Medulla oblongata (tissue), 1 donor: ENCODE results near the gene C20orf204.
"Not testable (repeated sequence)": the region's sequence is repeated elsewhere in the genome, so short reads cannot be mapped to it uniquely, and the experiment has no call there.

Experiments used
- DNase-seq: peaks from one replicate; pipeline ENCODE4 v3.0.0-alpha.2; 2015; ENCODE audit errors: extremely low spot score

C20orf204 gene, protein sequence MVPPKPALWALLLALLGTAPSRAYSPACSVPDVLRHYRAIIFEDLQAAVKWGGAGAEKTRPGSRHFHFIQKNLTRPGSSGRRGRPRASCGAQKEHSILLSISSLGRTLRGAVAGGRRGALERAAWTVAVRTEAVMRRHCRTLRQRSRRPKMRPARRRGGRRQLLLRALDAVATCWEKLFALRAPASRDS

DNA sequence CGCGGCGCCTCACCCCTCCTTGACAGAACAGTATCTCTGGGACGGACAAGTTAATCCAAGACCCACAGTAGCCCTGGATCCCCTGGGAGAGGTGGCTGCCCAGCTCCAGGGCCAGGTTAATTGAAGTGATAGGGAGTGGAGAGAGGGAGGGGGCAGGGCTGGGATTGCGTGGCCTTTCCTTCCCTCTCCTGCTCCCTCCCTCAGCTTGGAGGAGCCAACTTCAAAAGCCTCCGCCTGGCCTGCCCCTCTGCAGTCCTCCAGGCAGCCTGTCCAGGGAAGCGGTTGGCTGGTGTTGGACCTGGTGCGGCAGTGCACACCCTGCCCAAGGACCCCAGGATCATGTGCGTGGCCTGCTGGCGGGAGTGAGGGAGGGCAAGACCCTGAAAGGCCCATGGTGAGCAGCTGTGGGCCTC, at the start of gene C20orf204:
Gene C20orf204 (plus strand): TSS at position 250 of the 413 bp plus-strand sequence. CDS start 142 bp downstream, at position 392.
- no peak for DNase-seq

DNA sequence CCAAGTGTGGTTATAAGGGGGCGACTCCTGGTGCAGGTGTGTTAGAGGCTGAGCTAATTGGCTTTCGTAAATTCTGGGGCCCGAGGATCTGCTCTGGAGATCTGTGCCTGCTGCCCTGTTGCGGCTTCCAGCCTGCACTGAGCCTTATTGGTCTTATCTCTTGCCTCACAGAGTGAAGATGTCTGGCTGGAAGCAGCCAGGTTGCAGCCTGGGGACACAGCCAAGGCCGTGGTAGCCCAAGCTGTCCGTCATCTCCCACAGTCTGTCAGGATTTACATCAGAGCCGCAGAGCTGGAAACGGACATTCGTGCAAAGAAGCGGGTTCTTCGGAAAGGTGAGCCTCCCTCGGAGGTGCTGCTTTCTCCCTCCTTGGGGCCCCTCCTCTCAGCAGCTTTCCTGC, 35.1 kb upstream of the C20orf204 start:
- DNase-seq: no peak

DNA sequence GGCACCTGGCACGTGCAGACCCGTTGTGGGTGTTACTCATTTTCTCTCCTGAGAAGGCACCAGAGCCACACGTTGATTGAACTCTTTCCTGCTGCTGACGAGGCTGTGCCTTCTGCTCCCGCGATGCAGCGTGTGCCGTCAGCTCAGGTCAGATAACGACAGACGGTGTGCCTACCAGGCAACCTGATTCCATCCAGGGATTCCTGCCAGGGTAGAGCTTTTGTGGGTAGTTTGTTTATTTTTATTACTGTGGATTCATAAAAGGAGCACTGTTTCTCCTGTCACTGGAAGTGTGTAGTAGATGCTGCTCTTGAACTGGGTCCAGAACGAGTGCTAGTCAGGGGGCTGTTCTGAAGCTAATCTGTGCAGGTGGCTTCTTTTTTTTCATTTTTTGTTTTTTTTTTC, 34.4 kb upstream of the C20orf204 start:
- no peak for DNase-seq

DNA sequence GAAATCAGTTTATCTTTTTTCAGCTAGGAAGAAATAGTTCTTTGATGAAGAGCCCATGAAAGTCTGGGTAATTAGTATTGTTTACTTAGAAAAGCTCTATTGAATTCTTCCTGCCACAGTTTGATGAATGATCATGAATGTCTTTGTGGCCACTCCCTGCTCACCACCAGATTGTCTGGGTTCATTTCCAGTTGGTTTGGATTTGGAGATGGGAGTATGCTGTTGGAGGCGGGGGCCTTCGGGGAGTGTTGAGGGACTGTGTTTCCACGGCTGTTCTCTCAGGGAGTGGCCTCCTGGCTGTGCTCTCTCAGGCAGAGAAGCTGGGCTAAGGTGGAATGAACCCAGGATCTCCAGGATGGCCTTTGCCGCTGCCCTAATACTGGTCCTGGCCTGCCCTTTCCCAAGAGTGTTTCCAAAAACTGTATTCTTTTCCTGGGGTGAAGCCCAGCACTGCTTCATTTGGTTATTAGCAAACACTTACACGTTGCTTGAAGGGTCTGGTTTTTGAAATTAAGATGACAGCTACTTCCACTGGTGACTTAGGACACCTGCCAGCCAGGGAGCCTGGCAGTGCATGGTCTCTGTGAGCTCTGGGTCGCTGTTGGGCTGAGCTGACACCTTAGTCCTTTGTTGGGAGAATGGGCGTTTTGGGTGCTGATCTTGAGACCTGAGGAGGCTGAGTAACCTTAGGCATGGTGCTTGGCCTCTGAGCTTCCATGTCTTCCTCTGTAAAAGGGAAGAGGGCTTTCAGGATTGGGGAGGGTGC, 31.8 kb upstream of the C20orf204 start:
- no peak for DNase-seq

DNA sequence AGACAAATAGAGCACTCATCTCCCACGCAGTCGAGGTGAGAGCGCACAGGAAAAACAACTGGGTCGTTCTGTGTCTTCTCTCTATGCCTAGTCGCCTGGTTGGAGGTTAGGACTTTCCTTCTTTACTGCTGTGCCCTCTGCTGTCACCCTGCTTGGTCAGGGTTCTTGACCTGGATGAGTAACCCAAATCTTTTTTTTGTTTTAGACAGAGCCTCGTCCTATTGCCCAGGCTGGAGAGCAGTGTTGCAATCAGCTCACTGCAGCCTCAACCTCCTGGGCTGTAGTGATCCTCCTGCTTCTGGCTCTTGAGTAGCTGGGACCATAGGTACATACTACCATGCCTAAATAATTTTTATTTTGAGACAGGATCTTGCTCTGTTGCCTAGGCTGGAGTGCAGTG, 30.6 kb upstream of the C20orf204 start:
- no peak for DNase-seq

DNA sequence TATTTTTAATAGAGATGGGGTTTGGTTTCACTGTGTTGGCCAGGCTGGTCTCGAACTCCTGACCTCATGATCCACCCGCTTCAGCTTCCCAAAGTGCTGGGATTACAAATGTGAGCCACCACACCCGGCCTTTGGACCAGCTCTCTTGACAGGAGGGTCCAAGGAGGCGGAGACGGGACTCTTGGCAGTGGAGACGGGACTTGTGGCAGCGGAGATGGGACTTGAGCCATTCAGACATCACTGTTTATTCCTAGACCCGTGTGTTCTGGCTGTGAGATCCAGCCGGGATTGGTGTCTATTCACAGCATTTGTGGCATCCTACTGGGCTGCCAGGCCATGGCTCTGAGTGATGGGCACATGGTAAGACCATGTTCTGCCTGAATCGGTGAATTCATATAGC, 29.5 kb upstream of the C20orf204 start:
- DNase-seq: peak; percentile 56

DNA sequence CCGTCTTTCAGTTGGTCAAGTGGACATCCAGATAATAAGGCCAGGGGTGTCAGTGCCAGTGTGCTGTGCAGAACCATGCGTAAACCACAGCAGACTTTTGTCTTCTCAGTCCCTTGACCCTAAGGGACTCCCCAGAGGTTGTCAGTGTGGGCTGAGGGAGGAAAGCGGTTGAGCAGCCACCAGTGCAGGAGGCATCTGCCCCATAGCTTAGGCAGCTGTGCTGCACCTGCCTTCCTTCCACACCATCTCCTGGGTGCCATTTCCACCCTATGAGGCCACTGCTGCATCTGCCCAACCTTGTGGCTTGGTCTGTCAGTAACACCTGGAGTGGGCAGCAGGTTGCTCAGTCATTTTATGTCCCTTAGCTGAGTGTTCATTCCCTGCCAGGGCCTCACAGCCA, 29.1 kb upstream of the C20orf204 start:
- DNase-seq: no peak

DNA sequence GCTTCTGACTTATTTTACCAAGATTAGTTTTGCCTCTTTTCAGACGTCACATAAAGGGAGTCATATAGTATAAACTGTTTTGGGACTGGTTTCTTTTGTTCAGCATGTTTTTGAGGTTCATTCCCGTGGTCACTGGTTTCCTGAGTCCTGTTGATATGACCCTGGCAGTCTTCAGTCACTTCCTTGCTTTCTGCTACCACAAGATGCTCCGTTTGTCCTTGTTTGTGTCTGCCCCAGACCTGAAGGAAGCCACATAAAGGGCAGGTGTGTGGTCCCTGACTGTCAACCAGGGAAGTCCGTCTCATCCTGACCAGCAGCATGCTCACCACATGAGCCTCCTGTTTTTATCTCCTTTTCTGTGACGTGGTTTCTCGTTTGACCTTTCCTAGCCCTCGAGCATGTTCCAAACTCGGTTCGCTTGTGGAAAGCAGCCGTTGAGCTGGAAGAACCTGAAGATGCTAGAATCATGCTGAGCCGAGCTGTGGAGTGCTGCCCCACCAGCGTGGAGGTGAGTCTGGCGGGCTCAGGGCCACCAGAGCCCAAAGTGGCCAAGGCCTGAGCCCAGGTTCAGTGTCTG, 26.1 kb upstream of the C20orf204 start:
- DNase-seq: no peak

DNA sequence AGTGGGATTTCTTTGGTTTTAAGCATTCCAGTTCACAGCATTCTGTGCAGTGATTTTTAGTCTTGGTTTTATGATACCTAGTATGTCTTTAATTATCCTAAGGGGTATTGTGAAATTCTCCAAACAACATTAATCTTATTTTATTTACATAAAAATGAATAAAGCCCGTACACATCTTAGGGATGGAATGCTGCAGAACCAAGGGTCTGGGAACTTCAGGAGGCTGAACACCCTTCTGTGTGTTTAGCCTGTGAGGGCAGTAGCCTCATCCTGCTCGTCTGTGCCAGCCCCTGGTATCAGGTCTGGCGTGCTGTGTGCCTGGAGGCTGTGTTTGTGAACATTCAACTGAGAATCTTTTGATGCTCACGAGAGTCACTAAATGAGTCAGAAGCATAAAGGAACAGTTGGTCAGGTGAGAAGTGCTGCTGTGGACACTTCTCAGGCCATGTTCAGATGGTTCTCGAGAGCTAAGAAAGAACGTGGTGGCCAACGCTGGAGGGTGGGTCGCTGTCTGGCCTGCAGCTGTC, 25.2 kb upstream of the C20orf204 start:
- no peak for DNase-seq

DNA sequence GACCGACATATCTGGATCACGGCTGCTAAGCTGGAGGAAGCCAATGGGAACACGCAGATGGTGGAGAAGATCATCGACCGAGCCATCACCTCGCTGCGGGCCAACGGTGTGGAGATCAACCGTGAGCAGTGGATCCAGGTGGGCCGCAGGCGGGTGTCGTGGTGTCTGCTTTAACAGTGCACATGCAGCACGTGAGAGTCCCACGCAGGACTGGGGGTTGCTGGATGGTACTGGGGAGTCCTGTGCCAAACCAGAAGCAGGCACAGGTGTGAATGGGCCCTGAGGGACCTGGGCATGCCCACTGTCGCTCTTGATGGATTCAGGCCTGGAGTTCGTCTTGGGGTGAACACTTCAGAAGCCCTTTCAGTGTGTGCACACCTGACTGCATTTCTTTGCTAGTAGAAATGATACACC, 24.6 kb upstream of the C20orf204 start:
- DNase-seq: no peak

DNA sequence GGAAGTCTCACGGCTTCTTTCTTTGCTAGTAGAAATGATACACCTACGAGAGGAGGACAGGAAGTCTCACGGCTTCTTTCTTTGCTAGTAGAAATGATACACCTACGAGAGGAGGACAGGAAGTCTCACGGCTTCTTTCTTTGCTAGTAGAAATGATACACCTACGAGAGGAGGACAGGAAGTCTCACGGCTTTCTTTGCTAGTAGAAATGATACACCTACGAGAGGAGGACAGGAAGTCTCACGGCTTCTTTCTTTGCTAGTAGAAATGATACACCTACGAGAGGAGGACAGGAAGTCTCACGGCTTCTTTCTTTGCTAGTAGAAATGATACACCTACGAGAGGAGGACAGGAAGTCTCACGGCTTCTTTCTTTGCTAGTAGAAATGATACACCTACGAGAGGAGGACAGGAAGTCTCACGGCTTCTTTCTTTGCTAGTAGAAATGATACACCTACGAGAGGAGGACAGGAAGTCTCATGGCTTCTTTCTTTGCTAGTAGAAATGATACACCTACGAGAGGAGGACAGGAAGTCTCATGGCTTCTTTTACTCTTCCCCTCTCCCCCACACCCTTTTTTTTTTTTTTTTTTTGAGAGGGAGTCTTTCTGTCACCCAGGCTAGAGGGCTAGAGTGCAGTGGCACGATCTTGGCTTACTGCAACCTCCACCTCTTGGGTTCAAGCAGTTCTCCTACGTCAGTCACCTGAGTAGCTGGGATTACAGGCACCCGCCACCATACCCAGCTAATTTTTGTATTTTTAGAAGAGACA, 23.4 kb upstream of the C20orf204 start:
- DNase-seq: not testable (repeated sequence)

DNA sequence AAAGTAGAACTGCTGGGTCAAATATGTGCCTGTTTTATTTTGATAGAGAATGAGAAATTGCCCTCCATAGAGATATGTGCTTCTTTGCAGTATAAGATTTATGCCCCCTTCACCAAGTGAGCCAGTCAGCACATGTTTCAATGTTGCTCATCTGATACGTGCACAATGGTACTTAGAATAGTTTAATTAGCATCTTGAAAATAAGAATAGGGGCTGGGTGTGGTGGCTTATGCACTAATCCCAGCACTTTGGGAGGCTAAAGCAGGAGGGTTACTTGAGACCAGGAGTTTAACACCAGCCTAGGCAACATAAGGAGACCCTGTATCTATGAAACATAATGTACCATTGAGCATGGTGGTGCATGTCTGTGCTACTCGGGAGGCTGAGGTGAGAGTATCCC, 20.3 kb upstream of the C20orf204 start:
- no peak for DNase-seq

DNA sequence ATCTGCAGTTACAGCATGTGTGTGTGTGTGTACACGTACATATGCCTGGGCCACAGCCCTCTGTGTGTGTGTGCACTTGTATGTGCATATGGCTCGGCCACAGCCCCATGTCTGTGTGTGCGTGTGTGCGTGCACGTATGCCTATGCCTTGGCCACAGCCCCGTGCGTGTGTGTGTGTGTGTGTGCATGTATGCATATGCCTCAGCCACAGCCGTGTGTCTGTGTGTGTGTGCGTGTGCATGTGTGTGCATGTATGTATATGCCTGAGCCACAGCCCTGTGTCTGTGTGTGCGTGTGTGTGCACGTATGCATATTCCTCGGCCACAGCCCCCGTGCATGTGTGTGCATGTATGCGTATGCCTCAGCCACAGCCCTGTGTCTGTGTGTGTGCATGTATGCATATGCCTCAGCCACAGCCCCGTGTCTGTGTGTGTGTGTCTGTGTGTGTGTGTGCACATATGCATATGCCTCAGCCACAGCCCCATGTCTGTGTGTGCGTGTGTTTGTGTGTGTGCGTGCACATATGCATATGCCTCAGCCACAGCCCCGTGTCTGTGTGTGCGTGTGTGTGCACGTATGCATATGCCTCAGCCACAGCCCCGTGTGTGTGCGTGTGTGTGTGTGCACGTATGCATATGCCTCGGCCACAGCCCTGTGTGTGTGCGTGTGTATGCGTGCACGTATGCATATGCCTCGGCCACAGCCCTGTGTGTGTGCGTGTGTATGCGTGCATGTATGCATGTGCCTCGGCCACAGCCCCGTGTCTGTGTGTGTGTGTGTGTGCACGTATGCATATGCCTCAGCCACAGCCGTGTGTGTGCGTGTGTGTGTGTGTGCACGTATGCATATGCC, 14.6 kb upstream of the C20orf204 start:
- no peak for DNase-seq

DNA sequence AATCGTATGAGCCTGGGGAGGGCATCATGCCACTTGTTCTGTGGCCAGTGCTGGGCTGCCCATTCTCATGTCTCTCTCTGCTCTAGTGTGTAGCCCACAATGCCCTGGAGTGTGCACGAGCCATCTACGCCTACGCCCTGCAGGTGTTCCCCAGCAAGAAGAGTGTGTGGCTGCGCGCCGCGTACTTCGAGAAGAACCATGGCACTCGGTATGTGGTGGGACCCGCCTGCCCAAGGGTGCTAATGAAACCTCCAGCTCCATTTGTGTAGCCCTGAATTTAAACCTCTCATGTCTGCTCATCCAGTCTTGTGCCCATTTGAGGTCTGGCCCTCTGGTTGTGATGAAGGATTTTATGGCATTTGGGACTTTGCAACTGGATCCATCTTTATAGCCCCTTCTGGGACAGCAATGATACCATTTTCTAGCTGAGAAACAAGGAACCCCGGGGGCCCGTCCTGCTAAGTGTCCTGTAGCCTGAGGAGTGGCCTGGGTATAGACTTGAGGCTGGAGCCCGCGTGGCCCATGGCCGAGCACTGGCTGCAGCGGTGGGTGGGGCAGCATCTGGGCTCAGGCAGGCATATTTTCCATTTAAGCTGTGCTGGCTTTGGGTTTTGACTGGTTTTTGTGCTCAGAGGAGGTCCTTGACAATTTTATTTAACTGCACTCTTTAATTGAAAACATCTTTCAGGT, 13.2 kb upstream of the C20orf204 start:
- no peak for DNase-seq

DNA sequence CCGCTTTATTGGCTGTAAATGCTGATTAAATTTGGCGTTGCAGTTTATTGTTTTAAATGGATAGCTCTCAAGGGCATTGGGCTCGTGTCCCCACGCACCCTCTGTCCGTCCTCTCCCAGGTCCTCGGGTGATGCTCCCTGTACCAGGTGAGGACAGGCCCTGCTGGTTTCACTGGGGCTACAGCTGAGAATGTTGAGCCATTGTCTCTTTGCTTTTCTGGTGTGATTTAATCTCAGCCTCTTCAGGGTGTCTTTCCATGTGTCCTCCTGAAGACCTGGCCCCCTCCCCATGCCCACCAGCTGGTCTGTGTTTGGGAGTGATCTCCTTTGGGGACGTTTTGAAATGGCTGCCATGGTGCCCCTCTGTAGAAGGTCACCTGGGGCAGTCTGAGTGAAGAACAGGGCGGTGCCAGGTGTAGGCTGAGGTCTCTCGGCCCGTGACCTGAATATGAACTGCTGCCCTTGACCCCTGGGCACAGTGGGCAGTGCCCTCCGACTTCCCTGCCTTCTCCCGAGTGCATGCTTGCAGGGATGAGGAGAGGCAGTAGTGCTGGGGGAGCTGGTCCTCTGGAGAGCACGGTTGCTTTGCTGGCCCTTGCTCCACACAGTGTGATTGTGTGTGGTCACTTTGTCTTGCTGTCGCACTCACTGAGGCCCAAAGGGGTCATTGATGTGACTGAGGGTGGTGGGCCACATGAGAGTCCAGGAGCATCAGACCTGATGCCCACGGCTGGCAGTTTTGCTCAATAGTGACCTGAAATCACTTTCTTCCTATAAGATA, 12.4 kb upstream of the C20orf204 start:
- DNase-seq: no peak

DNA sequence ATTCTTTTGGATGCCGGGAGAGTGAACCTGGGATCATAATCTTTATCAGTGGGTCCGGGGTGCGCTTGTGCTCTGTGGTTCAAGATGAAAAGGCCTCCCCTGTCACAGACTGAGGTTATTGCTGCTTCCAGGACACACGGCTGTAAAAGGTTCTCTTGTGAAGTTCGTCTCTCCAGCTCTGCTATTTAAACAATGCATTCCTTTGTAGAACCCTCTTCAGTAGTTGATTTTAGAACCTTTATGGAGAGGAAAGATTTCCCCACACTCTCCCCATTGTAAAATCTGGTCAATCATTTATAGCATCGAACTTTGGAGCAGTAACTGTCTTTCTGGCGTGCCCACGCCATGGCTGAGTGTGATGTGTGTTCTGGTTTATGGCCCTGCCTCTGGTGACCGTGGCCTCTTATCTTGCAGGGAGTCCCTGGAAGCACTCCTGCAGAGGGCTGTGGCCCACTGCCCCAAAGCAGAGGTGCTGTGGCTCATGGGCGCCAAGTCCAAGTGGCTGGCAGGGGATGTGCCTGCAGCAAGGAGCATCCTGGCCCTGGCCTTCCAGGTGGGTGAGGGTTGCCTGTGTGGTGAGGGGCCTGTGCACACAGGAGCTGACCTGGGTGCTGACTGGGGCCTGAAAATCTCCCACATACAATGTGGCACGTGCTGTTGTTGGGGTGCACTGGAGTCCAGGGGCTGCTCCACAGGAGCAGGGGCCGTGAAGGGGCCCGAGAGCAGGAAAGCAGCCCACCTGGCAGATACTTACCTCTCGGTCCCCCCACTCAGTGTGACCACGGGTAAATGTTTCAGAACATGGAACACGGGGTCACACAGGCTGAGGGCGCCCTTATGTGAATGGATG, 11.6 kb upstream of the C20orf204 start:
- DNase-seq: no peak

DNA sequence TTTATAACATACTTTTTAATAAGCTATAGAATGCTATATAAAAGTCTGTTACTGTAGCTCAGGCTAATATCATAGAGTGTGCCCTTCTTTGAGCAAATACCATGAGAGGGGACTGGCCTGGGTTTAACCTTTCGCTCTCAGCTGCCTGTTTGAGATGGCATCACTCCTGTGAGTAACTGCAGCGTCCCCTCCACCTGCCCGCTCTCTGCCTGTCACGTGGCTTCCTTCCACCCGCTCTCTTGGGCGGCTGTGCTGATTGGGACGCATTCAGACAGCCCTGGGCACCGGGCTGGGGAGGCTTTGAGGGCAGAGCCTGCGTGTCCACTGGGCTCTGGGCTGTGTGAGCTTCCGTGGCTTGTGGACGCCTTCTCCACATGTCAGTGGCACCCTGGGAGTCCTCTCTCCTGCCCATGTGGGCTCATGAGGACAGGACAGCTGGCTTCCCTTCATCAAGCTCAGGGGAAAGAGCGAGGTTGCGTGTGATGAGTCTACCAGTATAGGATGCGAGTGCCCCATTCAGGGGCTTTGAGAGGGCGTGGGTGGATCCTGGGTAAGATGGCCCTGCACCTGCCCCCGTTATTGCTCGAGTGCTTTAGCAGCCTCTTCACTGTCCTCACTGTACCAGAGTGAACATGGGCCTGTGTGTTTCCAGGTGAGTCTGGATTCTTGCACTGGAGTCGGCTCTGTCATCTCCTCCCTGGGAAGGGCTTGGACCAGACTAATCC, 10.7 kb upstream of the C20orf204 start:
- DNase-seq: no peak

DNA sequence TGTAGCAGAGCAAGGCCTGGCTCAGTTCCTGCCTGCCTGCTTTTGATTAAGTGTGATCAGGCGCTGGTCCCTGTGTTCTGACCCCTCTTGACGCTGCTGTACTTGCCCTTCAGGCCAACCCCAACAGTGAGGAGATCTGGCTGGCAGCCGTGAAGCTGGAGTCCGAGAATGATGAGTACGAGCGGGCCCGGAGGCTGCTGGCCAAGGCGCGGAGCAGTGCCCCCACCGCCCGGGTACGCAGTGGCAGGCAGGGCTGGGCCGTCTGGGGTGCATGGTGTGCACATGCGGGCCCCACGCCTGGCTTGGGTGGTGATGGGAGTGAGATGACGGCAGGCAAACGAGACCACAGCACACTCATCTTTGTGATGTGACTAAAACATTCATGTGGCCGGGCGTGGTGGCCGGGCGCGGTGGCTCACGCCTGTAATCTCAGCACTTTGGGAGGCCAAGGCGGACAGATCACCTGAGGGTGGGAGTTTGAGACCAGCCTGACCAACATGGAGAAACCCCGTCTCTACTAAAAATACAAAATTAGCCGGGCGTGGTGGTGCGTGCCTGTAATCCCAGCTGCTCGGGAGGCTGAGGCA, 10.1 kb upstream of the C20orf204 start:
- no peak for DNase-seq
